KMS-11 (cell line): ENCODE data around the gene ITCH.
"Not testable (repeated sequence)": the region's sequence is repeated elsewhere in the genome, so short reads cannot be mapped to it uniquely, and the experiment has no call there.

Experiments used
- H2AFZ ChIP-seq: fragments of 200-600 bp; sonication (generic); 2 replicates; pipeline ENCODE4 v1.6.1; 2016; ENCODE audit warnings: antibody characterized with exemption, mixed run types, low read depth
- H3K27ac ChIP-seq: fragments of 200-600 bp; sonication (generic); 2 replicates; pipeline ENCODE4 v1.6.1; 2016; ENCODE audit warnings: mild to moderate bottlenecking, mixed run types
- H3K27me3 ChIP-seq: fragments of 200-600 bp; sonication (generic); 2 replicates; pipeline ENCODE4 v1.6.1; 2017; ENCODE audit warnings: mild to moderate bottlenecking, low read depth, mixed run types, moderate library complexity; ENCODE audit not compliant: insufficient read depth
- H3K36me3 ChIP-seq: fragments of 200-600 bp; sonication (generic); 2 replicates; pipeline ENCODE4 v1.6.1; 2017; ENCODE audit warnings: mild to moderate bottlenecking, mixed run types; ENCODE audit not compliant: insufficient read depth
- H3K4me1 ChIP-seq: fragments of 200-600 bp; sonication (generic); 2 replicates; pipeline ENCODE4 v1.6.1; 2016; ENCODE audit warnings: mild to moderate bottlenecking, low read depth, mixed run types; ENCODE audit not compliant: poor library complexity, severe bottlenecking
- H3K4me2 ChIP-seq: fragments of 200-600 bp; sonication (generic); 2 replicates; pipeline ENCODE4 v1.7.0; 2016; ENCODE audit warnings: mild to moderate bottlenecking, mixed run types
- H3K4me3 ChIP-seq: fragments of 200-600 bp; sonication (generic); IDR thresholded peaks from 2 replicates; pipeline ENCODE4 v1.6.1; 2017; ENCODE audit warnings: low read depth, low read length, mixed read lengths; ENCODE audit not compliant: insufficient read depth
- H3K79me2 ChIP-seq: fragments of 200-600 bp; sonication (generic); 2 replicates; pipeline ENCODE4 v1.6.1; 2016; ENCODE audit warnings: low read depth, mixed run types; ENCODE audit not compliant: insufficient read depth
- H3K9ac ChIP-seq: fragments of 200-600 bp; sonication (generic); 2 replicates; pipeline ENCODE4 v1.6.1; 2016; ENCODE audit warnings: mild to moderate bottlenecking, mixed run types
- H4K20me1 ChIP-seq: fragments of 200-600 bp; sonication (generic); 2 replicates; pipeline ENCODE4 v1.6.1; 2016; ENCODE audit warnings: mild to moderate bottlenecking, mixed run types; ENCODE audit not compliant: insufficient read depth
- TF ChIP-seq, protein P1 (sequence below): fragments of 200-600 bp; sonication (generic); conservative IDR thresholded peaks from 2 replicates; pipeline ENCODE4 v1.6.1; 2017; ENCODE audit warnings: low read depth, mild to moderate bottlenecking, antibody characterized with exemption, low read length, moderate library complexity, mixed read lengths

Gene ITCH

DNA sequence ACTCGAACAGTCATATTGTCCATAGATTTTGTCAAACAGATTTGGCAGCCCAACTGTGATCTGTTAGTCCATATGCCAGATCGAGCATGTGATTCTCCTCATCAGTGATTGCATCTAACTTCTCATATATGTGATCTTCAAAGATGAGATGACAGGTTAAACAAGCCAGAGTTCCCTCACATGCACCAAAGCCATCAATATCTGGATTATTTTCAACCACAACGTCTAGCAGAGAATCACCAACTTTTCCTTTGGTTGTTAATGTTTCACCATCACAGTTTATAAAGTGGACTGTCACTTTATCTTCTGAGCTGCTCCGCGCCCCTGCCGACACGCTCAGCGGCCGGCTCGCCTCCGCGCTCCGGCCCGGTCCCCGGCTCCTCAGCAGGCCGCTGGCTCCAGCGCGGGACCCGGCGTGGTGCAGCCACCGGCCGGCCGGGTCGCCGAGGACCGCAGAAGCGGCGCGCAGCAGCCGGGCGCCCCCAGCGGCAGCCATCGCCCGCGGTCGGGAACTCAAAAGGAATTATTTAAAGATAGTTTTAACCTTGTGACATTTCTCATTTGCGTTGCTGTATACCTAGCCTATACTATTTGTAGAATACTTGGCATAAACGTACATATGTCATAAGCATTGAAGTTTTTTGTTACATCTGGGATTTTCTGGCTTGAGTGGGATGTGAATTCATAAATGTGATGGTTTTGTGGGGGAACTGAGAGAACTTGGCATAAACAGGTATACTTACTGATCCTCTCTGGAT is 113.1 kb downstream of the ITCH start:
- no peaks in the 10 kb centered on the region; the same call in 1 of the 2 replicates for H3K36me3 ChIP-seq
- H3K27me3 ChIP-seq, result no peaks in the 10 kb centered on the region
- peaks cover 29% of the 10 kb centered on the region for H3K4me1 ChIP-seq
- no peak overlapping the region for H3K9ac ChIP-seq
- no peaks in the 10 kb centered on the region for H4K20me1 ChIP-seq
- H3K4me2 ChIP-seq, result no peak overlapping the region
- H3K4me3 ChIP-seq, result no peak overlapping the region
- no peak overlapping the region for H3K27ac ChIP-seq
- H2AFZ ChIP-seq, result no peak overlapping the region
- no peaks in the 10 kb centered on the region; the same call in 1 of the 2 replicates for H3K79me2 ChIP-seq
- TF ChIP-seq, protein P1, sequence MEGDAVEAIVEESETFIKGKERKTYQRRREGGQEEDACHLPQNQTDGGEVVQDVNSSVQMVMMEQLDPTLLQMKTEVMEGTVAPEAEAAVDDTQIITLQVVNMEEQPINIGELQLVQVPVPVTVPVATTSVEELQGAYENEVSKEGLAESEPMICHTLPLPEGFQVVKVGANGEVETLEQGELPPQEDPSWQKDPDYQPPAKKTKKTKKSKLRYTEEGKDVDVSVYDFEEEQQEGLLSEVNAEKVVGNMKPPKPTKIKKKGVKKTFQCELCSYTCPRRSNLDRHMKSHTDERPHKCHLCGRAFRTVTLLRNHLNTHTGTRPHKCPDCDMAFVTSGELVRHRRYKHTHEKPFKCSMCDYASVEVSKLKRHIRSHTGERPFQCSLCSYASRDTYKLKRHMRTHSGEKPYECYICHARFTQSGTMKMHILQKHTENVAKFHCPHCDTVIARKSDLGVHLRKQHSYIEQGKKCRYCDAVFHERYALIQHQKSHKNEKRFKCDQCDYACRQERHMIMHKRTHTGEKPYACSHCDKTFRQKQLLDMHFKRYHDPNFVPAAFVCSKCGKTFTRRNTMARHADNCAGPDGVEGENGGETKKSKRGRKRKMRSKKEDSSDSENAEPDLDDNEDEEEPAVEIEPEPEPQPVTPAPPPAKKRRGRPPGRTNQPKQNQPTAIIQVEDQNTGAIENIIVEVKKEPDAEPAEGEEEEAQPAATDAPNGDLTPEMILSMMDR, result peak; percentile 32; the same call in 1 of the 2 replicates

DNA sequence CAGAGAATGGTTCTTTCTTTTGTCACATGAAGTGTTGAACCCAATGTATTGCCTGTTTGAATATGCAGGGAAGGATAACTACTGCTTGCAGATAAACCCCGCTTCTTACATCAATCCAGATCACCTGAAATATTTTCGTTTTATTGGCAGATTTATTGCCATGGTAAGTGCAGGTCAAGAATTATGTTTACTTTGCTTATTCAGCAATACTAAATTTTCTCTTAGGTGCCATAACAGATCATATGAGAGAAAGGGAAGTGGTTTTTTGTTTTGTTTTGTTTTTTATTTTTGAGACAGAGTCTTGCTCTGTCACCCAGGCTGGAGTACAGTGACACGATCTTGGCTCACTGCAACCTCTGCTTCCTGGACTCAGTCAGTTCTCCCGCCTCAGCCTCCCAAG is 116.6 kb downstream of the ITCH start:
- Histone ChIP-seq H3K36me3 (no peaks in the 10 kb centered on the region; the same call in 1 of the 2 replicates), H3K27me3 (no peaks in the 10 kb centered on the region), H3K4me3 (no peak overlapping the region), H3K27ac (no peak overlapping the region), H3K79me2 (no peaks in the 10 kb centered on the region), H3K4me1 (peaks cover 8% of the 10 kb centered on the region), H3K4me2 (no peak overlapping the region), H2AFZ (no peak overlapping the region), H4K20me1 (no peaks in the 10 kb centered on the region), H3K9ac (no peak overlapping the region)
- TF ChIP-seq, protein P1, result no peak

DNA sequence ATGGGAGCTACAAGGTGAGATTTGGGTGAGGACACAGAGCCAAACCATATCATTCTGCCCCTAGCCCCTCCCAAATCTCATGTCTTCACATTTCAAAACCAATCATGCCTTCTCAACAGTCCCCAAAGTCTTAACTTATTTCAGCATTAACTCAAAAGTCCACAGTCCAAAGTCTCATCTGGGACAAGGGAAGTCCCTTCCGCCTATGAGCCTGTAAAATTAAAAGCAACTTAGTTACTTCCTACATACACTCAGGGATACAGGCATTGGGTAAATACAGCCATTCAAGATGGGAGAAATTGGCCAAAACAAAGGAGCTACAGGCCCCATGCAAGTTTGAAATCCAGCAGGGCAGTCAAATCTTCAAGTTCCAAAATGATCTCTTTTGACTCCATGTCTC is 119.1 kb downstream of the ITCH start:
- H4K20me1 ChIP-seq, H3K4me1 ChIP-seq, H3K36me3 ChIP-seq, H2AFZ ChIP-seq, H3K27ac ChIP-seq, H3K4me3 ChIP-seq, H3K79me2 ChIP-seq, H3K27me3 ChIP-seq, H3K9ac ChIP-seq, H3K4me2 ChIP-seq: not testable (repeated sequence)

DNA sequence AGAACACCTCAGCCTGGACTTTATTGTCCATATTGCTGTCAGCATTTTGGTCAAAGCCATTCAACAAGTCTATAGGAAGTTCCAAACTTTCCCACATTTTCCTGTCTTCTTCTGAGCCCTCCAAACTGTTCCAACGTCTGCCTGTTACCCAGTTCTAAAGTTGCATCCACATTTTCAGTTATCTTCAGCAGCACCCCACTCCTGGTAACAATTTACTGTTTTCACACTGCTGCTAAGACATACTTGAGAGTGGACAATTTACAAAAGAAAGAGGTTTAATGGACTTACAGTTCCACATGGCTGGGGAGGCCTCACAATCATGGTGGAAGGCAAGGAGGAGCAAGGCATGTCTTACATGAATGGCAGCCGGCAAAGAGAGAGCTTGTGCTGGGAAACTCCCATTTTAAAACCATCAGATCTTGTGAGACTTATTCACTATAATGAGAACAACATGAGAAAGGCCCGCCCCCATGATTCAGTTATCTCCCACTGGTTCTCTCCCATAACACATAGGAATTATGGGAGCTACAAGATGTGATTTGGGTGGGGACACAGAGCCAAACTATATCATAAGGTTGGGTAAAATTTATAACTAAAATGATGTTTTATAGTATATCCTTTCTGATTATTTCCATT is 120.6 kb downstream of the ITCH start:
- not testable (repeated sequence) for H2AFZ ChIP-seq, H3K79me2 ChIP-seq, H3K36me3 ChIP-seq

DNA sequence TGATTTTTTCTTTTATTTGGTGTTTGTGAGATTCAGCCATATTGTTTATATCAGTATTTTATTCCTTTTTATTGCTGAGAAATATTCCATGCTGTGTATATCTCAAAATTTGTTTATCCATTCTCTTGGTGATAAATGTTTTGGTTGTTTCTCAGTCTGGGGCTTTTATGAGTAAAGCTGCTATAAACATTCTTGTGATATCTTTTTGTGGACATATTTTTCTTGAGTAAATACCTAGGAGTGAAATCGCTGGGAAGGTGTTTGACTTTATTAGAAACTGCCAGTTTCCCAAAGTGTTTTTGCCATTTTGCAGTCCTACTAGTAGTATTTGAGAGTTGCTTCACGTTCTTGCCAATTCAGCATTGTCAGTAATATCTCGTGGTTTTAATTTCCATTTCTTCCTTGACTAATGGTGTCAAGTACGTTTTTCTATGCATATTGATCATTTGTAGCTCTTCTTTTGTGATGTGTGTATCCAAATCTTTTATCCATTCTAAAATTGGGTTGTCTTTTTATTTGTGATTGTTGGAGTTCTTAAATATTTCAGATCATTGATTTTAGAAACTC is 122.1 kb downstream of the ITCH start:
- H3K36me3 ChIP-seq, result peaks cover 7% of the 10 kb centered on the region; the same call in 1 of the 2 replicates
- no peaks in the 10 kb centered on the region for H3K79me2 ChIP-seq
- no peaks in the 10 kb centered on the region for H4K20me1 ChIP-seq
- H3K4me1 ChIP-seq, result no peaks in the 10 kb centered on the region
- no peak overlapping the region for H2AFZ ChIP-seq
- H3K27ac ChIP-seq, result no peak overlapping the region
- no peaks in the 10 kb centered on the region for H3K27me3 ChIP-seq
- TF ChIP-seq, protein P1, result no peak
- no peak overlapping the region for H3K9ac ChIP-seq
- no peak overlapping the region for H3K4me3 ChIP-seq
- no peak overlapping the region for H3K4me2 ChIP-seq

More for the DNA sequence above, 120.6 kb downstream of the ITCH start:
- not testable (repeated sequence) for H3K4me1 ChIP-seq, H4K20me1 ChIP-seq, H3K4me2 ChIP-seq, H3K27me3 ChIP-seq, H3K4me3 ChIP-seq, H3K9ac ChIP-seq, H3K27ac ChIP-seq
